ENCODE results near the gene KIF25.
"Not testable (repeated sequence)": the region's sequence is repeated elsewhere in the genome, so short reads cannot be mapped to it uniquely, and the experiment has no call there.

Gene KIF25

DNA sequence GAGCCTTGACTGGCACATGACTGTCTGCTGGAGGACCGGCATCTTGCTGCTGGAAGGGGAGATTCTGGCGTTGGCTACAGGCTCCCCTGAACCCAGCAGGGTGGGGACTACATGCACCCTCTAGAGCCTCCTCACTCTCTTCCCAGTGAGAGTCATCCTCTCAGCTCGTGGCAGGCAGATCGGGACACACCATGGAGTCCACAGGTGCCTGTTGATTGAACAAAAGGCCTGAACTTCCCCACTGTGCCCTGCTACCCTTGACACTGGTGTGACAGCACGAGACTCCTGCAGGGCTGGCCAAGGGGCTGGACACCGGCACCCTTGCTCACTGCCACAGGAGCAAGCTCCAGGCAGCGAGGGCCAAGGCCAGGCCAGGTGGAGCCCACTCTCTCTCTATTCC lies 73.3 kb downstream of the KIF25 start:
- no peak for DNase-seq (ENCODE audit: low read depth)

GRCh38 chr6:168071620-168072019 lies 74.1 kb downstream of the KIF25 start:
- DNase-seq (ENCODE audit: low read depth): no peak

DNA sequence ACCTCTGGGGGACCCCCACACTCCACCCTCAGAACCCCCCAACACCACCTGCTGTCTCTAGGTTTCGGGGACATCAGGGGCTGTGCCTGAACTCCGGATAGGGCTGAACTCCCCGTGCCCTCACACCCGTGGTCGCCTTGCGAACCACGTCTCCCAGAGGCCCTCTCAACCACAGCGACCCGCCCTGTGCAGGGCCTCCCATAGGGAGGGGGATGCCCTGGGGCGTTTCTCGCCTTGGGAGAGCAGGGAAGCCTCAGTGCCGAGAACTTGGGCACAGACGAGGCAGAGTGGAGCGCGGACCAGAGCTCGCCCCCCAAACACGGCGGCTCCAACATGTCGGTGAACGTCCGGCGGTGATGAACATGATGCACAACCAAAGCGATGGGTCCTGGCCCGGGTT lies 74.8 kb downstream of the KIF25 start:
- no peak for DNase-seq (ENCODE audit: low read depth)

GRCh38 chr6:168072730-168073129 lies 75.3 kb downstream of the KIF25 start:
- no peak for DNase-seq (ENCODE audit: low read depth)

DNA sequence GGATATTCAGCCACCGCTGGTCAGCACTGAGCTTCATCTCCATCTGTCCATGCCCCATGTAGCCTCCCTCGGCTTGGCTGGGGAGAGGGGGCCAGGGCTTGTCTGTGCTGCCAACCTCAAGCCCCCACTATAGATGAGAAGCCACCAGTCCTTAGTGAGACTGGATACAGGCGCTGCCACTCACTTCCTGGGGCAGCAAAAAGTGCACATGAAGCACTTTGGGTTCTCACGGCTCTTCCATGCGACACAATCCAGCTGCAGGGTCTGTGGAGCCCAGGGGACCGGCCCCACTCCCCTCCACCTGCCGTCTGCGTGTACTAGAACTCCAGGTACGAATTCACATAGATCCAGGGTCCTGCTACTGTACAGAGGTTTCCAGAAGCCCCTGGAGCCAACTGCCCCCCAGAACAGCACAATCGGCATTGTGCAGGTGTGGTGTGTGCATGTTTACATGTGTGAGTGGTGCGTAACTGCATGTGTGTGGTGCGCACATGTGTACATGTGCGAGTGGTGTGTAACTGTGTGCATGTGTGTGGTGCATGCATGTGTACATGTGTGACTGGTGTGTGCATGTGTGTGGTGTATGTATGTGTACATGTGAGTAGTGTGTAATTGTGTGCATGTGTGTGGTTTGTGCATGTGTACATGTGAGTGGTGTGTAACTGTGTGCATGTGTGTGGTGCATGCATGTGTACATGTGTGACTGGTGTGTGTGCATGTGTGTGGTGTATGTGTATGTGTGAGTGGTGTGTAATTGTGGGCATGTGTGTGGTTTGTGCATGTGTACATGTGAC lies 76.7 kb downstream of the KIF25 start:
- DNase-seq (ENCODE audit: low read depth): no peak

- DNase-seq (ENCODE audit: low read depth): no peak
These were observed 77.7 kb downstream of the KIF25 start for GRCh38 chr6:168075216-168075615.

- DNase-seq (ENCODE audit: low read depth): no peak
These were observed 78.3 kb downstream of the KIF25 start for GRCh38 chr6:168075787-168076202.

- not testable (repeated sequence) for DNase-seq (ENCODE audit: low read depth)
These were observed 79.9 kb downstream of the KIF25 start for GRCh38 chr6:168077401-168077800.

- DNase-seq (ENCODE audit: low read depth): no peak
These were observed 80.9 kb downstream of the KIF25 start for GRCh38 chr6:168078175-168078942.

DNA sequence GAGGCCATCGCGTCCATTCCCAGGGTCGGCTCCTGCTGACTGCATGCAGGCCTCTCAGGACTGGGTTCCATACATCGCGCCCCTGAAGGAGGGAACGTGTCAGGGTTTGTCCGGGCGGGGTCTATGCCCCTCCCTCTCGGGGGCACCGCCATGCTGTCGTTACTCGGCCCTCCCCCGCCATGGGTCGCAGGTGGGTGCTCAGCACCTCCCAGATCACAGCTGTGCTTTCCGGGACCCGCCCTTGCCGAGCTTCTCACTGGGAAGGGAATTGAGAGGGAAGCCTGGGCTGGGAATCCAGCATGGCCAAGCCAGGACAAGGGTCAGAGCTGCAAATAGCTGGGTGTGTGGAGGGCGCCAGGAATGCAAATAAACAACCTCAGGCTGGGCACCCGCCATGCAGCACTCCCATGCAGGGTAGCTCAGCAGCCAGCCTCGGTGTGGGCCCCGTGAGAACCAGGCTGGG lies 81.5 kb downstream of the KIF25 start, which contains the start of gene FRMD1:
Gene FRMD1 (minus strand): TSS at position 270 of the 463 bp plus-strand sequence. CDS start 118 bp downstream, at position 152.
- no peak for DNase-seq (ENCODE audit: low read depth)

- no peak for DNase-seq (ENCODE audit: low read depth)
These were observed 83.1 kb downstream of the KIF25 start for GRCh38 chr6:168080393-168081077.

DNA sequence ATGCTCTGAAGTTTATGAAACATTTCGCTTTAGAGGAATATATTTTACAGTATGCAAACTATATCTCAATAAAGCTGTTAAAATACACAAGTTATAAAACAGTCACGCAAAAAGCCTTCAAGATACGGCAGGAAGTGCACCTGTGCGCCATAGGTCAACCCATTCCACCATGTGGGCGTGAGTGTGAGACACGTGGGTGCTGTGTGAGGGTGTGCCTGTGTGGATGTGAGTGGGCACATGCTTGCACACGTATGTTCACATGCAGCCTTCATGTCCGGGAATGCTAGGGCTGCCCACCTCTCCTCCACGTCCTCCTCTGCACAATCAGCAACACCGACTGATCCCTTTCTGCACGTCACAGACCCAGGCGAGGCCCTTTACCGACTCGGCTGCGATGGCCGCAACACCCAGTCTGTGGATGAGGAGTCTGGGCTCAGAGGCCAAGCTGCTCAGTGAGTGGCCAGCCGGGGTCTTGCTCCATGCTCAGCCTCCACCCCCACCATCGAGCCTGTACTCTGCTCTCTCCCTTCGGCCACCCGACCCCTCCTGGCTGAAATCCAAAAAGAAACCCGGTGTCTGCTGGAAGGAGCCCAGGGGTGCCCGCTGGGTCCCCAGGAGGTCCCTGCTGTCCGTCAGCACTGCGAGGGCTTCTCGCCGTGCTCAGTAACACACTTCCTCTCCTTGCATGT lies 84.5 kb downstream of the KIF25 start:
- DNase-seq (ENCODE audit: low read depth): no peak

GRCh38 chr6:168082860-168083513 lies 85.5 kb downstream of the KIF25 start:
- DNase-seq (ENCODE audit: low read depth): no peak

GRCh38 chr6:168083514-168083885 lies 86.0 kb downstream of the KIF25 start:
- no peak for DNase-seq (ENCODE audit: low read depth)

- DNase-seq (ENCODE audit: low read depth): no peak
These were observed 87.1 kb downstream of the KIF25 start for GRCh38 chr6:168084465-168085160.

DNA sequence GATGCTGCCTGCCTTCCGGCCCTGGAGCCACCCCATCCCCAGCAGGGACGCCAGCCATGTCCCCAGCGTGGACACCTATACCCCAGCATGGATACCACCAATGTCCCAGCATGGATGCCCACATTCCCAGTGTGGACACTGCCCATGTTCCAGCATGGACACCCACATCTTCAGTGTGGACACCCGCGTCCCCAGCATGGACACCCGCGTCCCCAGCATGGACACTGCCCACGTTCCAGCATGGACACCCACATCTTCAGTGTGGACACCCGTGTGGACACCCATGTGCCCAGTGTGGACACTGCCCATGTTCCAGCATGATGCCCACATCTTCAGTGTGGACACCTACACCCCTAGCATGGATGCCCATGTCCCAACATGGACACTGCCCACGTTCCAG lies 88.6 kb downstream of the KIF25 start:
- no peak for DNase-seq (ENCODE audit: low read depth)

- no peak for DNase-seq (ENCODE audit: low read depth)
These were observed 89.1 kb downstream of the KIF25 start for GRCh38 chr6:168086616-168087015.

- no peak for DNase-seq (ENCODE audit: low read depth)
These were observed 90.1 kb downstream of the KIF25 start for GRCh38 chr6:168087436-168088160.

GRCh38 chr6:168088161-168089053 lies 90.9 kb downstream of the KIF25 start:
- no peak for DNase-seq (ENCODE audit: low read depth)

Data from GM04504 (cell line).